Left colon (tissue), 2 donors: ENCODE measurements around the gene PRMT7. TPM values are rescaled to one million over a fixed set of nuclear protein-coding genes. Genes with fewer than 3 reads are reported as not detected.

Experiments used
- ATAC-seq: fragments of 200-7000 bp; cut with Tn5 transposase; one replicate; pipeline ENCODE4 v1.9.1; 2020; ENCODE audit warnings: mild to moderate bottlenecking, moderate library complexity
- DNase-seq, 2 donors: peaks; one replicate each; pipeline ENCODE4 v3.0.0-alpha.2; 2020
- intact Hi-C, 2 donors: fragments of 100-400 bp; cut with DNase I in 1 of 2; cut with micrococcal nuclease in 1 of 2; formaldehyde crosslinking; loops; one replicate each; pipeline versions ENCODE4 v1.11.2 to v1.14.0; 2022; cut with DNase I, micrococcal nuclease
- total RNA-seq, 2 donors: library from RNA; stranded (reverse); fragmentation: NEBNext Ultra II Directional; extraction: Animal tissue kit (Norgen Biotek cat#: 25700); gene quantifications; one replicate each; pipeline ENCODE4 v1.2.1, GENCODE V29; 2021
- donor health status: DM: no; HTN: no; CAD: no.
- donor health status: DM: yes; HTN: yes; CAD: no.

Gene PRMT7
- total RNA-seq, 2 donors from 2014 or later: 26.3 to 27.7 TPM

DNA sequence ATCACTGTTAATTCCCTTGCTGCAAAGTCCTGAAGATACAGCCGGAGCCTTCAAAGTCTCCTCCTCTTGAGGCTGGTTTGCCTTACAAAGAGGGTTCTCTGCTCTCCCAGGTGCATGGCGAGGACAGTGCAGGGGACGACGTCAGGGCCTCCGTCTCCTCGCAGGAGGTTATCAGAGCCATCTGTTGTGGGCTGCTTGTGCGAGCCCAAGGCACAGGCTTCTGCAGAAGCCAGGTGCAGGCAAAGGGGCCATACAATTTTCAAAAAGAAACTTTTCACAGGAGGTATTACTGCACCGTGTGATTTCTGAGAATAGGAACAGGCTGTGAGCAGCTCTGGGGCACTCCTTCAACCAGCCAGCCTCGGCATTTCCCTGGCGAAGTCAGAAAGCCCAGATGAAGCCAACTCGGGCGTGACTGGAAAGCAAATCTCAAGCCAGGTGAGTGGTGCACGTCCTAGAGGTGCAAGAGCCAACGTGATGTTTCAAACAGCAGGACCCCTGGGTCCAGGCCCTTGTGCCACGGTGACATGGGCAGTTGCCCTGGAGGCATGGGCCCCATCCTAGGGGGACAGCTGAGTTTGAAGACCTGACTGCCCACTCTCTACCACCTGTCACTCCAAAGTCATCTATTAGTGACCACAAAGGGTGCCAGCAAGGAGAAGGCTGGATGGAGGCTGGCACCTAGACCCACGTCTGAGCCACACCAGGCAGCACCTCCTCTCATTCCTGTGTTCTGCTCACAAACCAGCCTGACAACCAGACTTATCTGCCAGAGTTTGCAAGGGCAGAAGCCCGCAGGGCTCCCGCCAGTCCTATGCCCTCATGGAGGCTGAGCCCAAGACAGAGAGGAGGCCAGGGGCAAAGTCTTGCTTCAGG, 68.9 kb downstream of the PRMT7 start:
- DNase-seq: no peak
- ATAC-seq: no peak
- intact Hi-C loops: no loop called here

DNA sequence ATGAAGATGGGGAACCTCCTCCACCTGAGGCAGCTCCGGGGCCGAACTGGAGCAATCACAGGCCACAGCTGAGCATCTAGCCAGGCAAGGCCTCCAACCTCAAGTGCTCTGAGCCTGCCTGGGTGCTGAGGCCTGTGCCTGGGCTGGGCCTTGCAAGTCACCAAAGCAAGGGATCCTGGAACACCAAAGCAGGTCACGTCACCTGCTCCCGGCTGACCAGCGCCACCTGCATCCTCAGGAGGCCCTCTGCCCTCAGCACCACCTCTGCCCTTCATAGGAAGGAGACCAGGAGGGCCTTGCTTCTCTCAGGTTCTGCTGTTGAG, 69.5 kb downstream of the PRMT7 start:
- DNase-seq (no peak), ATAC-seq (no peak)
- intact Hi-C loops: no loop called here

GRCh38 chr16:68380676-68381362, 70.0 kb downstream of the PRMT7 start:
- ATAC-seq: no peak
- intact Hi-C loops: no loop called here

DNA sequence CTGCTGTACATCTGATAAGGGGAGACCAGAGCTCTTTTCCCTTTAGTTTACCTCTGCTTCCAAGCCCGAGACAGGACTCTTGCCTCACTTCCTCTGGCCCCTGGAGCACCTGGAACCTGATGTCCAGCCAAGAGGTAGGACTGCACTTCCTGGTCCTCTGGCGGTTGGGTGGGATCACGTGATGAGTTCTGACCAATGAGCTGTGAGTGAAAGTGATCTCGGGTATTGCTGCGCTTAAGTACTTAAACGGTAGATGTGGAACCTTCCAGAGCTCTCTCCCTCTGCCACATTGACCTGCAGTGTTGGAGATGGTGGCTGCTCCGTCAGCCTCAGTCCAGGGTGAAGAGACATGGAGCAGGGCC, 70.5 kb downstream of the PRMT7 start:
- intact Hi-C loops: no loop called here
- DNase-seq (no peak), ATAC-seq (no peak)

More at GRCh38 chr16:68380676-68381362, 70.0 kb downstream of the PRMT7 start:
- DNase-seq: no peak

DNA sequence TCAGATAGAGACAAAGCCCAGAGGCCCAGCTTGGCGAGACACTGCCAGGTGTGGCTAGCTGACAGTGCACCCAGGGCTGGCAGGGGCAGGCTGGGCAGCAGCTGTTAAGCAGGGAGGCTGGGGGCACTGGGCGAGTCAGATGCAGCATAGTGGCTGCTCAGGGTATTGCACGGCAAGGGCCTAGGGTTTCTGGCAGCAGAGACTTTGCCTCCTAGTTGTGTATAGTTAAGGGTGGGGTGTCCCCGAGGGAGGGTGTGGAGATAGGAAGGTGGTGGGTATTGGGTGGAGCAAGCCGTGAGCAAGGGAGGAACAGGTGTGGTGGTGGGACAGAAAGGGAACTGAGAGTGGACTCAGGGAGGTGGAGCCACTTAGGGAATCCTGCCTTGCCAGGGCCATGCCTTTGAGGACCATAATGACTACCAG, 71.5 kb downstream of the PRMT7 start:
- intact Hi-C loops: no loop called here
- peak; percentile 83 to 90 for DNase-seq
- ATAC-seq: peak; percentile 70

DNA sequence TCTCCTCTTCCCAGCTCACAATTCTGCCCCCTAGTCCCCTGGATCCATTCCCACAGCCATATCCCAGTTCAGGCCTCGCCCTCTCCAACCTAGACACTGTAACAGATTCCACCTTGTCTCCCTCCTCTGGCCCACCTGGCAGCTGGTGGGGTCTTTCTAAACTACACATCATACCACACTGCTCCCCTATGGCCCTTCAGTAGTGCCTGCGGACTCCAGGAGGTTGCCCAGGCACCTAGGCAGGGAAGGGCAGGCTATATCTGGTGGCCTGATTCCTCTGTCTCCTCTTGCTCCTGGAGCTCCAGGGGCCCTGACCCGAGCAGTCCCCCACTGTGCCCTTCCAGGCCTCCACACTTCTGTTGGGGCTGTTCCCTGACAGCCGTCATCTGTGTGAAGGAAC, 73.0 kb downstream of the PRMT7 start:
- ATAC-seq (no peak), DNase-seq (no peak)
- intact Hi-C loops: no loop called here

DNA sequence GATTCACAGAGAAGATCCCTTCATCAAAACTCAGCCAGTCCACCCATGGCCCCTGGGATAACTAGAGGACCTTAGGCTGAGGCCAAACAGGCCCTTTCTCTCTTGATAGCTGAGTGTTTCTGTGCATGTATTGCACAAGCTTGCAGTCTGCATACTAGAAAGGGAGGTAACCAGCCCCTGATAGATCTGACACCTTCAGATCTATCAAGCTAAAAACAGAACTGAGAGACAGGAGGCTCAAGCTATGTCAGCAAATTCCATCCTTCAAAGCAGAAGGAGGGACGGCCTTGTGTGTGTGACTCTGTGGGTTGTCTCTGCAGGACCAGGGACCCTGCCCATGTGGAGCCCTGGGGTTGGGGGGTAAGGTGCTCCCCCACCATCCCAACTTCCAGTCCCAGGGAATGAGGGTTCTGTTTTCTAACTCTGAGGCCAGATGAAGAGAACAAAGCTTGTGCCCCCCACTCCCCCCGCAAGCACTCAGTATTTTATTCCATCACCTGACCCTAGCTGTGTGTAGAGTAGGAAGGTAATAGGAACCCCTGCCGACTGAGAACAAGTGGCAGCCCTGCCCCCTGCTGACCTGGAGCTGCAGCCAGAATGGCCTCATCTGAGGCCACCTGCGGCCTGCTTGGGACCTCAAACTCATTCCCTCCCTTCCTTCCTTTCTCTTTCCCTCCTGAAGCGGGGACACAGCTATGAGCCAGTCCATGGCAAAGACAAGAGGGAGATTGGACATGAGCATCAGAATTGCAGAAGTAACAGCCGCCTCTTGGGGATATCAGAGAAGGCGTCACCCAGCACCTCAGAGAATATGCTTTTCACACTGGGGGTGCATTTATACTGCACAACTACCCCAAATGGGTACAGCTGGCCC, 73.7 kb downstream of the PRMT7 start:
- no peak for DNase-seq
- no peak for ATAC-seq
- intact Hi-C loops: no loop called here

GRCh38 chr16:68385371-68385770, 74.6 kb downstream of the PRMT7 start:
- intact Hi-C loops: no loop called here
- ATAC-seq: no peak
- no peak for DNase-seq

DNA sequence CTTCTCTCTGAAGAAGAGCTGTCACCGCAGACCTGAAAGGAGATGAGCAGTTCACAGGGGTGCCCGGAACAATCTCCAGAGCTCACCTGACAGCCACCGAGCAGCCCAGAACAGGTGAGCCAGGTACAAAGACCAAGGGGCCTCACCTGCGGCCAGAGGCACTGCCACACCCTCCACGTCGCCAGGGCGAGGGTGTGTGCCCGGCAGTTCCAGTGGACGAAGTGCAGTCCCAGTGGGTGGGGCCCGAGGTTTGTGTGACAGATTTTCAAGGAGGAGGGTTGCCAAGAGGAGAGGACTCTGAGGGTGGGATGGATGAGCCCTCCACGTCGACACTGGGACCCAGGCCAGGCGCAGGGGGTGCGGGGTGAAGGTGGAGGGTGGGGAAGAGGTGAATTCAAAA, 75.8 kb downstream of the PRMT7 start:
- peak; percentile 92 to 95 for DNase-seq
- peak; percentile 82 for ATAC-seq

DNA sequence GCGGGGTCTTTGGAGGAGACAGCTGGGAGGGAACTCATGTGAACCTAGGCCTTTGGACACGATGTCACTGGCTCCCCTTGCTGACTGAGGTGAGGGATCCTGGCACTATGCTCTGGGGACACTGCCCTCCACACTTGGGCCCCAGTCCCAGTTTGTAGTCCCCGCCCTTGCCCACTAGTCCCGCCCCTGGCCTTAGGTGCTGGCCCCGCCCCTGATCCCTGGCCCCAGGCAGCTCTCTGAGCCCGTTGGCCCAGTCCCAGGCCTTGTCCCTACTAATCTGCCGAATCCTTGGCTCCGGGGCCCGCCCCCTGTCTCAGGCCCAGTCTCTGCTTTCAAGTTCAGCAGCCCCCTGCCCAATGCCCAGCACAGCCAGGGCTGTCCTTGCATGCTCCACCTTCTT, 76.5 kb downstream of the PRMT7 start:
- ATAC-seq: peak; percentile 76
- intact Hi-C loops: no loop called here

More for the DNA sequence above, 75.8 kb downstream of the PRMT7 start:
- intact Hi-C loops: no loop called here

DNA sequence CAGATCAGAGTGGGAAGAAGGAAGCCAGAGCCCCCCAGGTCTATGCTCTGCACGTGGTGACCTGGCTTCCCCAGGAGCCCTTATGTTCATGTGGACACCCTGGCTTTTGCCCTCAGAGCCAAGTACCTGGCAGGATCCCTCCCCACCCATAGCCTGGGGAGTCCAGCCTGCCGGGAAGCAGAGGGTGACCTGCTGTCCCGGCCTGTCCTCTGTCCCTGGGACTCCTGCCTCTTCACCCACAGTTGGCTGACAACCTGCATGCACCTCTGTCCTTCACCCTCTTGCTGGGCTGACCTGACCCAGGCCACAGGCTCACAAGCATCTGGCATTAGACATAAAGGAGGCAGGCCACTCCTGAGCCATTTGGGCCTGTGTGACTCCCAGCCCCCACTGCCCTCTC, 77.3 kb downstream of the PRMT7 start:
- no peak for ATAC-seq
- intact Hi-C loops: no loop called here
- no peak for DNase-seq

More for the DNA sequence above, 76.5 kb downstream of the PRMT7 start:
- peak; percentile 90 to 91 for DNase-seq

DNA sequence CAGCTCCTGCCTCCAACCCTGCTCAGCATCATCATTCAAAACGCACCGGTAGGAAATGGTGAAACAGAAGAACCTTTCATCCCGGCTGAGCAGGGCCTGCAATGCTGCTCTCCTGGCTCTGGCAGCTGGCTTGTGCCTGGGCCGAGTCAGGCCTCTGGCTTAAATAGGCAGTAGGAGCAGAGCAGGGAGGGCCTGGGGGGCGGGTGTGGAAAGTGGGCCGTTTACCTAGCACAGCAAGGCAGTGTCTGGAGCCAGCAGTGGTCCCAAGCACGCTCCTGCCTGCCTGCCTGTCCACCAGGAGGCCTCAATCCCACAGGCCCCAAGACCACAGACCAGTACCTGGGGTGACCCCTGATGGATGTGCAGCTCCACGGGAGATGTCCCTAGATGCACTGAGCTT, 78.2 kb downstream of the PRMT7 start:
- ATAC-seq (no peak), DNase-seq (no peak)
- intact Hi-C loops: no loop called here

- no peak for ATAC-seq
- DNase-seq: no peak
- intact Hi-C loops: no loop called here
Observed at GRCh38 chr16:68389750-68390371, 79.0 kb downstream of the PRMT7 start.

GRCh38 chr16:68393333-68393732, 82.5 kb downstream of the PRMT7 start:
- intact Hi-C loops: no loop called here
- DNase-seq (no peak), ATAC-seq (no peak)

- intact Hi-C loops: no loop called here
- no peak for DNase-seq
- no peak for ATAC-seq
Observed at GRCh38 chr16:68395167-68395786, 84.5 kb downstream of the PRMT7 start.

DNA sequence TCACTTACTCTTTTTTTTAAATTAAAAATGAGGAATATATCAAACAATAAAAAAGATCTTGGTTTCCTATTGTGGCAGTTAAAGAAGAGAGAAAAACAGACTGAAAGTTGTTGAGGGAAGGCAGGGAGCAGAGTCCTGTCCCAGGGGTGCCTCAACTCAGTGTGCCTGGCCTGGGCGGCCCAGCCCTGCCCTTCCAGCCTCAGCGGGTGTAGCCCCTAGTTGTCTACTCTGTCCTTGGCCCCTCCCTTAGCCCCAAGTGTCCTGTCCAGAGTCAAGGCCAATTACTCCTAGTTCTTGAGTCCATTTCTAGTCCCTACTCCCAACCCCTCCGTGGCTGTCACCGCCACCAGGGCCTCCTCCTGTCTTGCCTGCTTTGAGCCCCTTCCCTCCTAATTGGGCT, 85.0 kb downstream of the PRMT7 start:
- DNase-seq (no peak), ATAC-seq (peak; percentile 76)
- intact Hi-C loops: no loop called here

- intact Hi-C loops: no loop called here
- peak in 1 of 2 donors; percentile 71 for DNase-seq
- ATAC-seq: peak; percentile 88
Observed at GRCh38 chr16:68396481-68396880, 85.7 kb downstream of the PRMT7 start.

DNA sequence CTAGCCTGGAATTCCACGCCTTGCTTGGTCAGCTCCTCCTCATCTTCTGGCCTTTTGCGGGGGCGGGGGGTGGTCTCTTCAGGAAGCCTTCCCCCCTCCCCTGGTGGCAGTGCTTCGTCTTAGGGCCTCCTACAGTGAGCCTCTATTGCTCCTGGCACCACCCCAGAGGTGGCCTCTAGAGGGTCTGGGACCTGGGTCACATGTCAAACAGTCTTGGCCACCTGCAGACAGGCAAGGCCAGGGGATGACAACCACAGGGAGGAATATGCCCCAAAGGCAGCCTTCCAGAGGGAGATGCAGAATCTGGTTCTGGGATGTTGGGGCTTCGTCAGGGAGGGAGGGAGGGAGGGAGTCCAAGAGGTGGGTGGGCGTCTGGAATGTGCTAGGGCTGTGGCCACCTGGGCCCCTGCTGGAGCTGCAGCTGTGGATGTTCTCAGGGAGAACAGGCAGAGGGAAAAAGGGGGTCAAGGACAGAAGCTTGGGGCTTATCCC, 86.9 kb downstream of the PRMT7 start:
- ATAC-seq (no peak), DNase-seq (no peak)
- intact Hi-C loops: no loop called here

DNA sequence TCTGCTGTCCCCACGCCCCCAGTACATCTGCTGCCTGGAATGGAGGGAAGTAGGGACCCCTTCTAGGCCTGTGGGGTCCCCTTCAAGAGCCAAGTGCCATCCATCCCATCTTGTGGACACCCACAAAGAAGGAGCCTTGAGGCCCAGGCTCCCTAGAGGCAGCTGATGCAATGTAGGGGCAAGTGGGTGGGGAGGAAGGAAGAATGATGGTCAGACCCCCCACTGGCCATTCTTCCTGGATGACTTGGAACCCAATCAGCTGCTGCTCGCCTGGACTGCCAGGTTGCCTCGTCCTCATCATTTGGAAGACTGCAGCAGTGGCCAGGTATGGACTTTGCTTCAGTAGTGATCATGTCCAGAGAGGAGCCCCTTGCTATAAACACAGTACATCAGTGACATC, 88.6 kb downstream of the PRMT7 start:
- DNase-seq (no peak), ATAC-seq (no peak)
- intact Hi-C loops: no loop called here
